Measurements from ENCODE around the gene CASR. TPM values are rescaled to one million over a fixed set of nuclear protein-coding genes. Genes with fewer than 3 reads are reported as not detected.

Gene CASR
- total RNA-seq, 1 donor from 2014 or later, result not detected

DNA sequence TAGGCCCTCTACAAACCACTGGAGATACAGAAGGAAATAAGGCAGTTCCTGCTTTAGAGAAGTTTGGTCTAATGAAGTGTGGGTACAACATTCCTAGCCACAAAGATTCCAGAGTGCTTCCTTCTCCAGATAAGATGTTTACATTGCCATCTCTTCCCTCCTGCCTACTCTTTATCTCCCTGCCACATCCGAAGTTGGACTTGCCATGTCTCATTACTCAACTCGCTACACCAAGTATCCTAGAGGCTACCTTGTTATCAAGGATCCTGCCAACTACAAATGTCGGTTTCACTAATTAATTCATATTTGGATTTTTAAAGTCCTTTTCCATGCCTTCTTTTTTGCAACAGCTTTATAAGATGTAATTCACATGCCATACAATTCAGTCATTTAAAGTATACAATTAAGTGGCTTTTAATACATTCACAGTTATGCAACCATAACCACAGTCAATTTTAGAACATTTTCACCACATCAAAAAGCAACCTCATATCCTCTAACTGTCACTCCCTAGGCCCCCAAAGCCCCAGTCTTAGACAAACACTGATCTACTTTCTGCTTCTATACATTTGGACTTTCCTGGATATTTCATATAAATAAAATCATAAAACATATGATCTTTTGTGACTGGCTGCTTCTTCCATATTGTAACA is 87.9 kb downstream of the CASR start:
- Histone ChIP-seq H3K36me3 (ENCODE audit: control insufficient read depth, insufficient read depth, low read length) (no peaks in the 10 kb centered on the region), H3K4me3 (ENCODE audit: low read depth, low read length) (no peak overlapping the region), H3K27me3 (ENCODE audit: control insufficient read depth, insufficient read depth, low read length) (no peaks in the 10 kb centered on the region)
- DNase-seq (ENCODE audit: low read depth), result no peak
- TF ChIP-seq, protein P1, sequence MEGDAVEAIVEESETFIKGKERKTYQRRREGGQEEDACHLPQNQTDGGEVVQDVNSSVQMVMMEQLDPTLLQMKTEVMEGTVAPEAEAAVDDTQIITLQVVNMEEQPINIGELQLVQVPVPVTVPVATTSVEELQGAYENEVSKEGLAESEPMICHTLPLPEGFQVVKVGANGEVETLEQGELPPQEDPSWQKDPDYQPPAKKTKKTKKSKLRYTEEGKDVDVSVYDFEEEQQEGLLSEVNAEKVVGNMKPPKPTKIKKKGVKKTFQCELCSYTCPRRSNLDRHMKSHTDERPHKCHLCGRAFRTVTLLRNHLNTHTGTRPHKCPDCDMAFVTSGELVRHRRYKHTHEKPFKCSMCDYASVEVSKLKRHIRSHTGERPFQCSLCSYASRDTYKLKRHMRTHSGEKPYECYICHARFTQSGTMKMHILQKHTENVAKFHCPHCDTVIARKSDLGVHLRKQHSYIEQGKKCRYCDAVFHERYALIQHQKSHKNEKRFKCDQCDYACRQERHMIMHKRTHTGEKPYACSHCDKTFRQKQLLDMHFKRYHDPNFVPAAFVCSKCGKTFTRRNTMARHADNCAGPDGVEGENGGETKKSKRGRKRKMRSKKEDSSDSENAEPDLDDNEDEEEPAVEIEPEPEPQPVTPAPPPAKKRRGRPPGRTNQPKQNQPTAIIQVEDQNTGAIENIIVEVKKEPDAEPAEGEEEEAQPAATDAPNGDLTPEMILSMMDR (IDR thresholded peaks at IDR 0.05; ENCODE audit: insufficient read depth, low read length, severe bottlenecking), result no peak
- FAIRE-seq, result no peak

DNA sequence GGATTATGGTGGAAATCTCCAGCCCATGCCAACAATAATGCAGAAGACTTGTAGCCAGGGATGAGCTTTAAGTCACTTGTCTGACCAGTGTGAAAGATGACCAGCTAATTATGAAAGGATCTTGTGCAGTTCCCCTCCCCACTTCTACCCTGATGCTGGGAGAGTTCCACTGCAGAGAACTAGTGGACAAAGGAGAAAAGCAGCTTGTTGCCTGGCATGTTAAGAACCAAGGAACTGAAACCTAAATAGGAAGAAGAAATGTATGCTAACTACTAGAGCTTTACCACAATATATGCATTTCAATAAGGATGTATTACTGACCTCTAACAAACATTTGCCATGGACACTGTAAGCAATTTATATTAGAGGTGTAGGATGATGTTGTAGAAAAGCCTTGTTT is 89.4 kb downstream of the CASR start:
- FAIRE-seq (no peak), DNase-seq (ENCODE audit: low read depth) (no peak)
- Histone ChIP-seq H3K27me3 (ENCODE audit: control insufficient read depth, insufficient read depth, low read length) (no peaks in the 10 kb centered on the region), H3K4me3 (ENCODE audit: low read depth, low read length) (no peak overlapping the region), H3K36me3 (ENCODE audit: control insufficient read depth, insufficient read depth, low read length) (no peaks in the 10 kb centered on the region)
- TF ChIP-seq, protein P1 (IDR thresholded peaks at IDR 0.05; ENCODE audit: insufficient read depth, low read length, severe bottlenecking), result no peak

DNA sequence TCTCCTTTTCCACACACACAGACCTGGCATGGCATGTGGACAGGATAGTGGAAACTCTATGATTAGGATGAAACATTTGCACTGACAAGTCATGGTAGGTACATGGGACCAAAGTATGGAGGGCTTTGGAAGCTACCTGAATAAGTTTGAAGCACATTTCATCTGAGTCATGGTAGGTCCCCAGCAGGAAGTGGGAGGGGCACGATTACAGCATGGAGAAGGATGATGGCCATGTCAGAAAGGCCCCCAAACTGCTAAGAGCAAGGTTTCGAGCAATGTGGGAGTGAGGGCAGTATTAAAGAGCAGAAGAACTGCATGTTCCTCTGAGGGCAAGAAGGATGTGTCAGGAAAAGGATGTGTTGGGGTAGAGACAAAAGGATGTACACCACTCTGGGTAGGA is 90.0 kb downstream of the CASR start:
- no peaks in the 10 kb centered on the region for H3K27me3 ChIP-seq (ENCODE audit: control insufficient read depth, insufficient read depth, low read length)
- no peaks in the 10 kb centered on the region for H3K36me3 ChIP-seq (ENCODE audit: control insufficient read depth, insufficient read depth, low read length)
- no peak for DNase-seq (ENCODE audit: low read depth)
- no peak overlapping the region for H3K4me3 ChIP-seq (ENCODE audit: low read depth, low read length)
- TF ChIP-seq, protein P1 (IDR thresholded peaks at IDR 0.05; ENCODE audit: insufficient read depth, low read length, severe bottlenecking), result no peak
- FAIRE-seq, result no peak

DNA sequence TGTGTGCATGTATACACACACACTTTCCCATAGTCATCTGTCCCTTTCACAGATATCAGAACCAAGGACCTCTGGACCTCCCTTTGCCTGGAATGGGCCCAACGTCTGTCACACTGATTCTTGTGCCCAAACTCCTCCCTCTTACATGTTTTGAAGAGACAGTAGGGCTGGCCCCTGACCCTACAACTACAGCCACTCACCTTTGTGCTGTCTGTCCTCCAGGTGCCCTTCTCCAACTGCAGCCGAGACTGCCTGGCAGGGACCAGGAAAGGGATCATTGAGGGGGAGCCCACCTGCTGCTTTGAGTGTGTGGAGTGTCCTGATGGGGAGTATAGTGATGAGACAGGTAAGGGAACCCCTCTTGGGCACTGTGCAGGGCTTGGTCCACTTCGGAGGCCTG is 98.4 kb downstream of the CASR start:
- peaks cover 2% of the 10 kb centered on the region for H3K27me3 ChIP-seq (ENCODE audit: control insufficient read depth, insufficient read depth, low read length)
- FAIRE-seq, result no peak

DNA sequence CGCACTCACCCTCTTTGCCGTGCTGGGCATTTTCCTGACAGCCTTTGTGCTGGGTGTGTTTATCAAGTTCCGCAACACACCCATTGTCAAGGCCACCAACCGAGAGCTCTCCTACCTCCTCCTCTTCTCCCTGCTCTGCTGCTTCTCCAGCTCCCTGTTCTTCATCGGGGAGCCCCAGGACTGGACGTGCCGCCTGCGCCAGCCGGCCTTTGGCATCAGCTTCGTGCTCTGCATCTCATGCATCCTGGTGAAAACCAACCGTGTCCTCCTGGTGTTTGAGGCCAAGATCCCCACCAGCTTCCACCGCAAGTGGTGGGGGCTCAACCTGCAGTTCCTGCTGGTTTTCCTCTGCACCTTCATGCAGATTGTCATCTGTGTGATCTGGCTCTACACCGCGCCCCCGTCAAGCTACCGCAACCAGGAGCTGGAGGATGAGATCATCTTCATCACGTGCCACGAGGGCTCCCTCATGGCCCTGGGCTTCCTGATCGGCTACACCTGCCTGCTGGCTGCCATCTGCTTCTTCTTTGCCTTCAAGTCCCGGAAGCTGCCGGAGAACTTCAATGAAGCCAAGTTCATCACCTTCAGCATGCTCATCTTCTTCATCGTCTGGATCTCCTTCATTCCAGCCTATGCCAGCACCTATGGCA is 100.5 kb downstream of the CASR start:
- DNase-seq (ENCODE audit: low read depth) (no peak), FAIRE-seq (no peak)
- Histone ChIP-seq H3K4me3 (ENCODE audit: low read depth, low read length) (no peak overlapping the region), H3K36me3 (ENCODE audit: control insufficient read depth, insufficient read depth, low read length) (no peaks in the 10 kb centered on the region), H3K27me3 (ENCODE audit: control insufficient read depth, insufficient read depth, low read length) (peaks cover 2% of the 10 kb centered on the region)
- TF ChIP-seq, protein P1 (IDR thresholded peaks at IDR 0.05; ENCODE audit: insufficient read depth, low read length, severe bottlenecking), result no peak

More for the DNA sequence above, 98.4 kb downstream of the CASR start:
- TF ChIP-seq, protein P1 (IDR thresholded peaks at IDR 0.05; ENCODE audit: insufficient read depth, low read length, severe bottlenecking), result no peak
- Histone ChIP-seq H3K4me3 (ENCODE audit: low read depth, low read length) (no peak overlapping the region), H3K36me3 (ENCODE audit: control insufficient read depth, insufficient read depth, low read length) (no peaks in the 10 kb centered on the region)
- no peak for DNase-seq (ENCODE audit: low read depth)
